GM21576 (cell line): ENCODE data around the gene IFT27.

Experiments used
- ATAC-seq: cut with Tn5 transposase; IDR thresholded peaks from one replicate; pipeline ENCODE4 v1.9.1; 2021; ENCODE audit warnings: mild to moderate bottlenecking, moderate library complexity; ENCODE audit not compliant: unreplicated experiment

The IFT27 gene

GRCh38 chr22:36727927-36728488, 47.9 kb downstream of the IFT27 start:
- no peak for ATAC-seq

GRCh38 chr22:36727110-36727509, 48.8 kb downstream of the IFT27 start:
- ATAC-seq, result no peak

GRCh38 chr22:36726007-36726380, 49.9 kb downstream of the IFT27 start:
- no peak for ATAC-seq

- no peak for ATAC-seq
Measured at GRCh38 chr22:36725366-36726006, 50.4 kb downstream of the IFT27 start.

- no peak for ATAC-seq
Measured at GRCh38 chr22:36724836-36725235, 51.1 kb downstream of the IFT27 start.

- ATAC-seq, result no peak
Measured at GRCh38 chr22:36722055-36722454, 53.9 kb downstream of the IFT27 start.

- ATAC-seq, result no peak
Measured at GRCh38 chr22:36715647-36716046, 60.3 kb downstream of the IFT27 start.

GRCh38 chr22:36714110-36714509, 61.8 kb downstream of the IFT27 start:
- no peak for ATAC-seq

- no peak for ATAC-seq
Measured at GRCh38 chr22:36713436-36713835, 62.5 kb downstream of the IFT27 start.
